ENCODE data around the gene COPRS. TPM values are rescaled to one million over a fixed set of nuclear protein-coding genes. Genes with fewer than 3 reads are reported as not detected.
A peak's percentile ranks its signal among the peaks of the same experiment; 100 is the strongest.

The COPRS gene
- total and polyA plus RNA-seq, 2 of the 4 experiments (the other 2 are of a cell fraction) = 95.3 to 123 TPM

- Histone ChIP-seq H2BK5ac (ENCODE audit: low read depth, low read length, poor library complexity, severe bottlenecking) (no peak overlapping the region), H4K8ac (ENCODE audit: low read depth in 2 of 2, low read length in 2 of 2) (no peak overlapping the region), H3K18ac (ENCODE audit: low read depth, low read length) (no peak overlapping the region), H3K56ac (ENCODE audit: extremely low read depth, insufficient read depth, low read length) (no peak overlapping the region), H3K14ac (replicated peaks; ENCODE audit: low read depth, low read length) (no peak overlapping the region), H4K5ac (ENCODE audit: low read depth, low read length) (no peak overlapping the region), H3K27ac (ENCODE audit: insufficient read depth, low read length) (no peak overlapping the region), H3K4ac (ENCODE audit: low read depth, low read length) (no peak overlapping the region), H2BK15ac (ENCODE audit: low read depth, low read length) (no peak overlapping the region), H3K4me1 (ENCODE audit: control insufficient read depth, insufficient read depth, low read length) (no peaks in the 10 kb centered on the region), H3K9me1 (ENCODE audit: insufficient read depth, low read length) (no peaks in the 10 kb centered on the region), H4K91ac (ENCODE audit: insufficient read depth, low read depth, low read length) (no peak overlapping the region), H2AK5ac (ENCODE audit: low read depth, low read length) (no peak overlapping the region), H2BK20ac (ENCODE audit: low read depth, low read length) (no peak overlapping the region), H3K79me1 (ENCODE audit: low read depth in 1 of 2, low read length in 2 of 2) (no peaks in the 10 kb centered on the region), H2BK120ac (ENCODE audit: low read depth, low read length) (no peak overlapping the region), H3K9me3 (ENCODE audit: control insufficient read depth, insufficient read depth, low read length) (no peaks in the 10 kb centered on the region), H3K4me2 (ENCODE audit: low read depth, low read length) (no peak overlapping the region), H2AK9ac (replicated peaks; ENCODE audit: low read depth, low read length, poor library complexity) (no peak overlapping the region), H3K4me3 (ENCODE audit: insufficient read depth, low read depth, low read length) (no peak overlapping the region), H3K23ac (ENCODE audit: low read depth, low read length) (no peak overlapping the region), H2AFZ (replicated peaks; ENCODE audit: low read length, poor library complexity) (no peak overlapping the region), H3K36me3 (ENCODE audit: control insufficient read depth, insufficient read depth, low read length) (peaks cover 50% of the 10 kb centered on the region), H3K9ac (ENCODE audit: low read depth, low read length) (no peak overlapping the region), H3K27me3 (ENCODE audit: control insufficient read depth, insufficient read depth, low read length) (no peaks in the 10 kb centered on the region), H4K20me1 (ENCODE audit: insufficient read depth, low read length) (no peaks in the 10 kb centered on the region)
- 90% methylated on average over 2 of the region's 2 CpGs; no CpG with 5 or more reads in 1 of the 2 experiments for WGBS, 2 experiments (ENCODE audit: extremely low coverage in 2 of 2, insufficient read length in 1 of 2)
- peak; percentile 26 for DNase-seq
- no TSS peak for BruUV-seq (replicated peaks)
- no peak for TF ChIP-seq CEBPB (IDR thresholded peaks at IDR 0.05; ENCODE audit: low read depth, low read length)
- no peak for TF ChIP-seq RCOR1 (IDR thresholded peaks at IDR 0.05; ENCODE audit: insufficient replicate concordance, low read length)
- in situ Hi-C loops (cut with MboI; ENCODE audit: low sequenced_read_pairs) (no loop called here), dilution Hi-C loops (cut with HindIII; ENCODE audit: low sequenced_read_pairs, unreplicated experiment) (no loop called here), intact Hi-C loops (cut with micrococcal nuclease) (no loop called here)
- POLR2A ChIA-PET (ENCODE audit: unreplicated experiment) = no interaction called here
- ATAC-seq (ENCODE audit: low read depth) = peak; percentile 59
- CTCF ChIA-PET = interaction anchor here (0.6 kb wide), 2 partner anchors 22 to 427 kb away, joined by 4 to 5 read pairs; no protein-coding TSS in a partner anchor
Observed at GRCh38 chr17:31869031-31869430, 10.0 kb upstream of the COPRS start.
